Gastroesophageal sphincter (tissue), 3 donors: ENCODE measurements around the gene CD86.

Experiments
- CTCF ChIP-seq, 4 experiments: fragments of 200-600 bp in 2 of 4; fragments of 450-650 bp in 2 of 4; sonication (generic) in 1 of 4; IDR thresholded peaks; one replicate each; pipeline ENCODE4 v1.5.1; 2017 to 2019; ENCODE audit warnings: antibody characterized with exemption in 4 of 4, mild to moderate bottlenecking in 2 of 4, moderate library complexity in 2 of 4
- EP300 ChIP-seq: sonication (generic); formaldehyde crosslinking; IDR thresholded peaks from one replicate; pipeline ENCODE4 v1.6.1; 2017; ENCODE audit warnings: antibody characterized with exemption, mild to moderate bottlenecking
- POLR2A ChIP-seq, 2 donors: fragments of 450-650 bp; IDR thresholded peaks; one replicate each; pipeline ENCODE4 v1.6.1; 2017; ENCODE audit warnings: antibody characterized with exemption in 2 of 2, mild to moderate bottlenecking in 2 of 2, moderate library complexity in 1 of 2
- POLR2AphosphoS5 ChIP-seq: sonication (generic); formaldehyde crosslinking; IDR thresholded peaks from one replicate; pipeline ENCODE4 v1.6.1; 2017; ENCODE audit warnings: antibody characterized with exemption

- TF ChIP-seq EP300 (no peak), CTCF (IDR thresholded peaks at IDR 0.05) (no peak), POLR2A (IDR thresholded peaks at IDR 0.05) (no peak), POLR2AphosphoS5 (no peak)
These were observed 26.5 kb downstream of the CD86 start for GRCh38 chr3:122081543-122082247.
